Peyer's patch (tissue), 4 donors: Measurements from ENCODE around the gene DNAJC5G.

Source experiments
- CTCF ChIP-seq, 6 experiments: fragments of 450-650 bp in 4 of 6; fragments of 200-600 bp in 2 of 6; sonication (generic) in 1 of 6; IDR thresholded peaks; one replicate each; pipeline ENCODE4 v1.5.1; 2017 to 2019; ENCODE audit warnings: antibody characterized with exemption in 6 of 6, mild to moderate bottlenecking in 3 of 6, moderate library complexity in 1 of 6
- POLR2A ChIP-seq, 2 donors: fragments of 450-650 bp; IDR thresholded peaks; one replicate each; pipeline ENCODE4 v1.5.1; 2017; ENCODE audit warnings: antibody characterized with exemption in 2 of 2, mild to moderate bottlenecking in 2 of 2, moderate library complexity in 2 of 2

- no peak for TF ChIP-seq CTCF (IDR thresholded peaks at IDR 0.05)
- TF ChIP-seq POLR2A (IDR thresholded peaks at IDR 0.05), result no peak
Observed at GRCh38 chr2:27313882-27314645, 38.8 kb downstream of the DNAJC5G start.
